ENCODE results near the gene PIK3AP1. TPM values are rescaled to one million over a fixed set of nuclear protein-coding genes. Genes with fewer than 3 reads are reported as not detected.
"Not testable (repeated sequence)": the region's sequence is repeated elsewhere in the genome, so short reads cannot be mapped to it uniquely, and the experiment has no call there.

The PIK3AP1 gene
- total RNA-seq, 1 donor from 2014 or later = 7.6 TPM

DNA sequence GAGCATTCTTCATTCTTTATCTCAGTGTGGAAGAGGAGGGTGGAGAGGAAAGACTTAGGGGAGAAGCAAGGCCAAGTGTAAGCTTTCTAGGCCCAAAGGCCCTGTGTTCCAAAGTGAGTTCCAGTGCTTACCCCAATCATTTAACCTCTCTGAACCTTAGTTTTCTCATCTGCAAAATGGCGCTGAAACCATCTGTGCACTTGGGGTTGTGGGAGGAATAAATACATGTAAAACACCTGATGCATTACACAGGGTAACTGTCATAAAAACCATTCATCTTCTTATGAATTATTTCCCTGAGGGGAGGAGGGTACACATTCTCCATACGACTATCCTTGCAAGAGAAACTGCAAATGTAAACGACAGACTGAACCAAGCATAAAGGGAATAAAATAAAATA lies 19.0 kb downstream of the PIK3AP1 start:
- intact Hi-C loops (cut with DNase I) = no loop called here
- ATAC-seq (no peak), DNase-seq (ENCODE audit: missing footprints) (no peak)

DNA sequence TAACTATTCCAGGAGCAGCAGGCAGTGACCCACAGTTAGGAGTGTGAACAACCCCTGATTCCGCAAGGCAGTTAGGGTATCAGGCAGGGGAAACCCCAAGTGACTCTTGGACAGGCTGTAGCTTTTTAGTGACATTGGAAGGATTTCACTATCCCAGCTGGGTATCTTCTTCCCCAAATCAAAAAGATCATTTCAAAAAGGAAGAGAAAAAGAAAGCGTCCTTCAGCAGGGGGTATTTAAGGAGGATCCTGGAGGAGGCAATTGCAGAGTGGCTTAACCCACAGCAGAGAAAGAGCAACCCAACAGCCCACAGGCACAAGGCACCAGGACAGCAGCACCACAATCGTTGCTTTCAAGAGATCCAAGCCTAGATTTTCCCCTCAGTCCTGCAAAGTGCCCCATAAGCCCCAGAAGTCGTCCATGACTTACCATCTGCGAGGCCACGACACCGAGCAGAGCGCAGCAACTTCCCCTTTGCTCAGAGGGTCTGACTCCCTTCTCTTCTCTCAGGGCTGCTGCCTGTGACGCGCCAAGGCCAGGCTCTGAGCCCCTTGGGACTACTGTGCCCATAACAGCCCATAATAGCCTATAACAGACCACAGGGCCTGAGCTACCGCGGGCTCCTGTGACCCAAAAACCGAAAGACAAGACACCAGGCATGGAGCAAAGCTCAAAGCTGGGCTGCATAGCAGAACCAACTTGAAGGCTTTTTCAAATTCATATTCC lies 19.8 kb downstream of the PIK3AP1 start:
- DNase-seq (ENCODE audit: missing footprints) = peak; percentile 71
- no peak for ATAC-seq
- intact Hi-C loops (cut with DNase I) = no loop called here

DNA sequence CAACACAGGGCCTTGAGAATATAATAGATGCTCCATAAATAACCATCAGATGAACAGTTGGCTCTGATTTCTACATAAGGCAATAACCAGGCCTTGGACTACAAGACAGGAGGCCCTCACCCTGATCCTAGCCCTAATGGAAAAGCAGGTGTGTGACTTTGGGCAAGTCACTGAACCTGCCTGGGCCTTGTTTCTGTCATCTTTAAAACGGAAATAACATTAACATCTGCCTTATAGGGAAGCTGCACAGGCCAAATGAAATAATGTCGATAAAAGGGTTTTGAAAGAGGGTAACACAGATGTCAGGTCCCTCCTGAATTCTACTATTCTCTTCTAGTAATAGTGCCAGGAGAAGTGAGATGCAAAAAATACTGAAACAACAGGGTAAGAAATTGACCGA lies 20.7 kb downstream of the PIK3AP1 start:
- ATAC-seq (no peak), DNase-seq (ENCODE audit: missing footprints) (no peak)
- intact Hi-C loops (cut with DNase I) = no loop called here

DNA sequence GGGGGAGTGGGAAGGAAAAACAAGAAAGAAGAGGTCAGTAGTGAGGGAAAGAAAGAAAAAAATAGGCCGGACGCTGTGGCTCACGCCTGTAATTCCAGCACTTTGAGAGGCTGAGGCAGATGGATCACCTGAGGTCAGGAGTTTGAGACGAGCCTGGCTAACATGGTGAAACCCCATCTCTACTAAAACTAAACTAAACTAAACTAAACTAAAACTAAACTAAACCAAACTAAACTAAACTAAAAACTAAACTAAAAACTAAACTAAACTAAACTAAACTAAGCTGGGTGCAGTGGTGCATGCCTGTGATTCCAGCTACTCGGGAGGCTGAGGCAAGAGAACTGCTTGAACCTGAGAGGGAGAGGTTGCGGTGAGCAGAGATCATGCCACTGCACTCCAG lies 22.0 kb downstream of the PIK3AP1 start:
- DNase-seq (ENCODE audit: missing footprints); ATAC-seq; intact Hi-C loops (cut with DNase I): not testable (repeated sequence)

DNA sequence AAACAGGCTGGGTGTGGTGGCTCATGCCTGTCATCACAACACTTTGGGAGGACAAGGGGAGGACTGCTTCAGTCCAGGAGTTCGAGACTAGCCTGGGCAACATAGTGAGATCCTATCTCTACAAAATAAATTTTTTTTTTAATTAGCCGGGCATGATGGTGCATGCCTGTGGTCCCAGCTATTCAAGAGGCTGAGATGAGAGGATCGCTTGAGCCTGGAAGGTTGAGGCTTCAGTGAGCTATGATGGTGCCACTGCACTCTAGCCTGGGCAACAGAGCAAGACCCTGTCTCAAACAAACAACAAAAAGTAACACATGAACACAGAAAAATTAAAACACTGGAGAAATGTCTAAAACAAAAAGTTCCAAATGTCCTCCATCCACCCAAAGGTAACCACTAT lies 22.9 kb downstream of the PIK3AP1 start:
- intact Hi-C loops (cut with DNase I) = no loop called here
- DNase-seq (ENCODE audit: missing footprints) (no peak), ATAC-seq (no peak)

DNA sequence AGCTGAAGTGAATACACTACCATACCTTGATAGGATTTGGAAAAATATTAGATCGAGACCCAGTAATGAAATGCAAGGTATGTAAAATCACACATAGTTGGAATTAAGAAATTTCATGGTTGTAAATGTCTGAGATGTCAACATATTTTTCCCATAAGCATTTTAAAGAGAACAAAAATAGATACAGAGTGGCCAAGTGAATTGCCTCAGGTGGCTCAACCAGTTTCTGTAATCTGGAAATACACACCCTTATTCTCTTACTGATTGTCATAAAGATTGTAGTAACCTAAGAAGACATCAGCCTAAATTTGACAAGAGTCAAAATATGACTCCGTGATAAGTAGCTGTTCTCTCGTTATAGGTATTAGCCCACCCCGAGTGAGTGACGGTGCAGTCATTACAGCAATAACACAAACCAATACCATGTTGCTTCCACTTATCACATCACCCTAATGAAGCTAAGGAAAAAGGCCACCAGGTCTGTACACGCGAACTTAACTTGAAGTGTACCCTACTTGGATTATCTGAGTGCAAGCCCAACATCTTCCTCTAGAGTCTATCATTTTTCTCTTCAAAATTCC lies 23.4 kb downstream of the PIK3AP1 start:
- DNase-seq (ENCODE audit: missing footprints) (no peak), ATAC-seq (no peak)
- intact Hi-C loops (cut with DNase I) = no loop called here

DNA sequence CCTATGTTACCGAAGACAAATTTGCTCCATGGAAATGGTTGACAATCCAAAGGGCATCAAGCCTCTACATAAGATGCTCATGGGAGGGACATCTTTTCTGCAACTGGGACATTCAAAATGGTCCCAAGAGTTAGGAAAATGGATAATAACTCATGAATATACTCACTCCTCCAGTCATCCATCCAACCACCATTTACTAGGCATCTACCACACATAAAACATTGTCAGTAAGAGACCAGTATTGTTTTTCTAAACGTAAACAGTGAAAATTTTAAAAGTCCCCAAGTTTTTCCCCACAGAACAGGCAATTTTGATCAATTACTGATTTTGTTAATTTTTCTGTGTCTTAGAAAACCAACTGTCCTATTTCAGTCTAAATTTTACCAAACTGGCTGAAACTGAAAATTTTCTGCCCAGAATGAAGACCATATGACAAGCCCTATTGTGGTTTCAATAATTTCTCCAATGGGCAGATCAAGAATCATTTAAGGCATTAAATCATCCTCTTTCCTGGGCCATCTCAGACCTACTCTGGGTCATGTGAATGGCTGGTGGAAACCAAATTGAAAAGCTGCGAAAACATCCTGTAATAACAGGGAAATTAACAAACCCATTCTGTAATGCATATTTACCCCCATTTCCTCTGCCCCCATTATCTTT lies 24.2 kb downstream of the PIK3AP1 start:
- DNase-seq (ENCODE audit: missing footprints) = no peak
- ATAC-seq = no peak
- intact Hi-C loops (cut with DNase I) = no loop called here

DNA sequence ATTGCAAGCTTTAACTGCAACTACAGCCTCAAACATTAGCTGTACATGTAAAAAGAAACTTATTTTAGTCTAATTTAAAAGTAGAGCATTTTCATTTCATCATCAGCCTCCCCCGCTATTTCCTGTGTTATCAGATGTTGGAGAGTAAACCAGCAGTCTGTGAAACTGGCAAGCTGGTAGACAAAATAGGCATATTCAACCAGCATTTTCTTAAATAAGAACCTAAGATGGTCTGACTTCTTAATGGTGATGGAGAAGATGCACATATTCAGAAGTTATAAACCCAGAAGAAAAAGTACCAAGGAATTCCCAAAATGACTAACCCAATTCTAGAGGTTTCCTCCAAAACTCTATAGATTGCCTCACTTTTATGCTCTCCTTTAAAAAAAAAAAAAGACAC lies 24.9 kb downstream of the PIK3AP1 start:
- ATAC-seq = no peak
- intact Hi-C loops (cut with DNase I) = no loop called here
- no peak for DNase-seq (ENCODE audit: missing footprints)

DNA sequence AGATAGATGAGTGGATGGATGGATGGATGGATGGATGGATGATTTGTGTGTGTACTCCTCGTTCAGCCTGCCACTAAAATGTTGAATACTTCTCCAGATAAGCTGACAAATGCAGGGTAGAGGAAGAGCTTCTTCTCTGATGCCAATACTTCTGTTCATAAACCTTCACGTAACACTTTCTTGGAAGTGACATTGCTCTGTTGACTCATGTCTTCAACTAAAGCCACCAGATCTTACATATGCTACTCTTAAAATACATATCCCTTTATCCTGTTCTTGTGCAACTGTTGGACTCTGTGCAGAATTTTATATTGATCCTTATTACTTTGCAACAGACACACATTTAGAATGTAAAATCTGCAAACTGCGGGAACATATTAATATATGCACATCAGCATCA lies 26.9 kb downstream of the PIK3AP1 start:
- ATAC-seq (no peak), DNase-seq (ENCODE audit: missing footprints) (no peak)
- intact Hi-C loops (cut with DNase I) = no loop called here

DNA sequence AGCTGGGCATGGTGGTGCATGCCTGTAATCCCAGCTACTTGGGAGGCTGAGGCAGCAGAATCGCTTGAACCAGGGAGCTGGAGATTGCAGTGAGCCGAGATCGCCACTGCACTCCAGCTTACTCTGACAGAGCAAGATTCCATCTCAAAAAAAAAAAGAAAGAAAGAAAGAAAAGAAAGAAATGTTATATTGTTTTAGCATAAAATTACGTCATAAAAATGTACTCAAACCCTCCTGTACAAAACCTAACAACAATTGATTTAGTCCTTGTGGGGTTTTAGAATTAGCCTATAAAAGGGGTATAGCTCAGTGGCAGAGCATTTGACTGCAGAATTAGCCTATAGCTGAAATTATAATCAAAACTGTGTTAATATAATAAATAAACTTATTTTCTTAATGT lies 27.9 kb downstream of the PIK3AP1 start:
- DNase-seq (ENCODE audit: missing footprints) (no peak), ATAC-seq (no peak)
- intact Hi-C loops (cut with DNase I) = no loop called here

DNA sequence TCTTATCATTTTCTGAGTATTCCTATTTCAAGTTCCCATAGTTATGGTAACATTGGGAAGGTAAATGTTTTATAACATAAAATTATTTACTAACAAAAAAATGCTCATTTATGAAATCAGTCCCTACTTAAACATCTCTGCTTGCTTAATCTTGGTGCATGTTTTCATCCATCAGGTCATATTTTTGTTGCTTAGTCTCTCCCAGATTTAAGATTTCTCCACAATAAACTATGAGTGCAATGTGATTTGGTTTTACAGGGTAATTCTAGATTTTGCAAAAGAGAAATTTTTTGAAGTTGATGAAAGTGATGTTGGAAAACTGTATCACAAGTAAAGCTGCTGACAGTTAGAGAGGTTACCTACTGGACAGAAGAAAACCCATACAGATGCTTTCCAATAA lies 28.6 kb downstream of the PIK3AP1 start:
- no peak for ATAC-seq
- DNase-seq (ENCODE audit: missing footprints) = no peak
- intact Hi-C loops (cut with DNase I) = no loop called here

DNA sequence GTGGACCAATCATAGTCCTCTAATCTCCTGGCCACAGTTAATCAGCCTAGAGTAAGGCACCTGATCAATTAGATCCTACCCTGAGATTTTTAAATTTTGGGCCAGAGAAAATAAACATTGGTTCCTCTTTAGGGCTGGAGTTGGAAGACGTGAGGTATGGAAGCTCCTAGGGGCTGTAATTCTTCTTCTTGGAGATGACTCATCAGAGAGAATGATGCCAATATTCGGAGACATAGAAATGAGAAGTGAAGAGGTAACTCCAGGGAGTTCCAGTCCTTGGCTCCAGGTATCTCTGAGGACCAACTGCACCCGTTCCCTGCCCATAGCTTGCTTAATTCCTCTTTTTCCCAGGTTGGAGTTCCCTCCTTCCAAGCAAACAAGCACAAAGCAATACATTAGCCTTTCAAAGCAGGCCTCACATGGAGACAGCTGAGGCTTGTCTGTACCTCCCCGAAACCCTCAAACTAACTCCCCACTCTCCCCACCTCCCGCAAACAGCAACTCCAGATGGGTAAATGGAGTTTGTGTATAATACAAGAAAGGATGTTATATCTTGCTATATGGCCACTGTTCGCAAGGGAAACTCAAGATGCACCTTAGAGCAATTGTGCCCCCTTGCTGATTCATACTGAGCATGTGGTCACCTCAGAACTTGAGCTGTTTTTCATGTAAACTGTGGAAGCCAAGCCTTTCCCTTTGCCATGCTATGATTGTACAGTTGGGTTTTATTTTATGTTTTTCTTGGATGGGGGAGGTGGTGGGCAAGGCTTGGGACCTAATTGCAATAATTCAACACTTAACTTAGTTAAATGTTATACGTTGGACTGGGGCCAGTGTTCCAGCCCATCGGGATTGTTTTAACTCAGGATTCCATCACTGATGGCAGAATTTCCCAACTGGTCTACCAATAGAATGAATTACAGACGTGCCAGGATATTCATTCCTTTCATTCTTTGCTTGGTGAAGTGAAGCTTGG lies 29.3 kb downstream of the PIK3AP1 start:
- ATAC-seq (no peak), DNase-seq (ENCODE audit: missing footprints) (no peak)
- intact Hi-C loops (cut with DNase I) = no loop called here

DNA sequence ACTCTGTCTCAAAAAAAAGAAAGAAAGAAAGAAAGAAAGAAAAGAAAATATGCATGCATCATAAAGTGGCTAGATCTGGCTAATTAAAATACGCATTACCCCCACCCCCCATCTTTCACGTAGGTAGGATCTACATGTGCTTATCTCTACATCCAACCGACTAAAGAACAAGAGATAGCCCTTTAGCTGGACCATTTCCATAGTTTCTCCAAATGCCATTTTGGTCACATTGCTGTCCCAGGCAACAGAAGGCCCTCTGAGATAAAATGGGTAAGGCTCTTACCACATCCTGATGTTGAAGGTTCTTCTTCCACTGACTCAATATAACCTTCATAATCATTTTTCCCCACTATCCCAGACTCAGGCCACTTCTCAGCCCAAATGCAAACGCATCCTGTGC lies 31.5 kb downstream of the PIK3AP1 start:
- ATAC-seq (no peak), DNase-seq (ENCODE audit: missing footprints) (no peak)
- intact Hi-C loops (cut with DNase I) = no loop called here

DNA sequence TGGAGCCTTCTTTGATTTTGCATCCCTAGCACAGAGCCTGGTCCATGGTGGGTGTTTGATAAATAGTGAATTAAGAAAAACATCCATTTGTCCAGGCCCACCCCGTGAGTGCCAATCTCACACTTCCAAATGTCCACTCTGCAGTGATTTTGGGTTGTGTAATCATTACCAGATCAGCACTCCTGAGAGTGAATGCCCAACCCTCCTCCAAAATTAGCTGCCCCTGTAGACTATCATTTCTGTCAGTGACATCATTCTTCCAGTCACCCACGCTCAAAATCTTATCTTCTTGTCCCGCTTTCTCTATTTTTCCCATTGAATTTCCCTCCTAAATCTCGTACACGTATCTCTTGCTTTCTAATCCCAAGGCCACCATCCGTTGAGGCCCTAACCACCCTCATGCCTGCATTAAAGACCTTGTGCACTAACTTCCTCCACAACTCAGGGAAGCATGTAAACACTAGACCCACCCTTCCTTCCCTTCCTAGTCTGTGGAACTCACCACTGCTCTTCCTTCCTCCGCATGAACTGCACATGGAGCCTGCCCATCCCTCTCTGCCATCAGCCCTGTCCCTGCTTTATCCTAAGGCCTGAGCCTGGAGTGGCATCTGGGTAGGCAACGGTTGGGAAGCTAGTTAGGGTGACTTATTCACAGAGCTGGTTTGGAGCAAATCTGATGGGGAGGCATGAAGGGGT lies 32.8 kb downstream of the PIK3AP1 start:
- intact Hi-C loops (cut with DNase I) = no loop called here
- no peak for ATAC-seq
- no peak for DNase-seq (ENCODE audit: missing footprints)

DNA sequence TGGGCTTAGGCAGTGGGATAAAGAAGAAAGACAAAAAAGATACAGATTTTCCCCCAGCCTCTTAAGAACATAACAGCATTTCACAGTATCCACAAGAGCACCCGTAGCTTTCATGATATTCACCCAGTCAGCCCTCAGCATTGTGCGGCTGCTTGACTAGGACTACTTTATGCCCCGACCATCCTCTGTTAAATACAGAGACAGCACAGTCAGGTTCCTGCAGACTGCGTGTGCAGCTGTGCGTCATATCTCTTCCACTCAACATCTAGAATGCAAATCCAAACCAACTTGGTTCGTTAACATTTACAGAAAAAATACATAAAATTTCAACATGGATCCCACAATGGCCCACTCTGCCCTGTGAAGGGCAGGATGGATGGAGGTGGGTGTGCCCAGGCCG lies 33.8 kb downstream of the PIK3AP1 start:
- intact Hi-C loops (cut with DNase I) = no loop called here
- ATAC-seq = no peak
- DNase-seq (ENCODE audit: missing footprints) = no peak

DNA sequence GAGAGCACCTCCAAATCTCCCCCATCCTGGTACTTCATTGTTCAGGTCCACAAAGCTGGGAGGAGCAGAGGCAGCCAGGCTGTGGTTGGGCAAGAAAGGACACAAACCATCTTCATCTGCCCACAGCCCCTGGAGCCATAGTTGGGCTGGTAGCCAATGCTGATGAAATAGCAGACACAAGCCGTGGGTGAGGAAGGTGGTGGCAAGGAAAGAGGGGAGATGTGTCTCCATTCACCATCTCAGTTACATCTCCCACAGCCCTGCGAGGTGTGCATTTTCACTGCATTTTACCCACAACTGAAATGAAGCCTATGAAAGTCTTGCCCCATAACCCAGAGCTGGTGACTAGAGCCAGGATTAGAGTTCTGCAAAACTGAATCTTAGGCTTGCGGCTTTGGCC lies 35.0 kb downstream of the PIK3AP1 start:
- DNase-seq (ENCODE audit: missing footprints) (no peak), ATAC-seq (no peak)
- intact Hi-C loops (cut with DNase I) = no loop called here

DNA sequence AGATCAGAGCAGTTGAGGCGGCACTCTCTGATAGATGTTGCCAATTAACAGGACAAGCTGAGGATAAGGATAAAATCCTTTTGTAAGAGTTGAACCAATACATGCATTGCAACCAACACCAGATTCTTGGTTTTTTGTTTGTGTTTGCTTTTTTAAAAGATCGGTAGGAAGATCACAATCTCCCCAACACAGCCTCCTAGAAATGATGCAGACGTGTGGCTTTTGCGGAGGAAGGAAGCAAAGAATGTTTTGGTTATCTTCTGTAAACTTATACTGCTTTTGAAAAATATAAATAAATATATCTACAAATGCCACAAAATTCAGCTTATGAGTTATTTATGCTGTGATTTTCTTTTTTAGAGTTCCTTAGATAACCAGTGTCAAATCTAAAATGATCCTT lies 35.5 kb downstream of the PIK3AP1 start:
- DNase-seq (ENCODE audit: missing footprints) (no peak), ATAC-seq (no peak)
- intact Hi-C loops (cut with DNase I) = no loop called here

DNA sequence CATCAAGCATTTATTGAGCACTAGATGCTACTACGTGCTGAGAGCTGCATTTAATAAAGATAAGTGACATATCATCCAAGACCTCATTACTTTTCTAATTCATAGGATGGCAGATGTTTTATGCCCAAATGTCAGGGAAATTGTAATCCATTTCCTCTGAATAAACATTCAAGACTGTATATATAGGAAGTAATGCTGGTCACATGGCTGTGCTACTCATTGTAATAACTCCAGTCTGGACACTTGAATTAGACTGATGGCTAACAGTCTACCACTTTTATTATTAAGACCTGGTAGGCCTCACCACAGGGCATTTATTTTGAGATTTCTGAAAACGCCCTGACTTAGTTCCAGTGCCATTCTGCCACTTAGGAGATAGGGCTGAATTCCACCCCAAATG lies 36.6 kb downstream of the PIK3AP1 start:
- no peak for DNase-seq (ENCODE audit: missing footprints)
- ATAC-seq = no peak
- intact Hi-C loops (cut with DNase I) = no loop called here

DNA sequence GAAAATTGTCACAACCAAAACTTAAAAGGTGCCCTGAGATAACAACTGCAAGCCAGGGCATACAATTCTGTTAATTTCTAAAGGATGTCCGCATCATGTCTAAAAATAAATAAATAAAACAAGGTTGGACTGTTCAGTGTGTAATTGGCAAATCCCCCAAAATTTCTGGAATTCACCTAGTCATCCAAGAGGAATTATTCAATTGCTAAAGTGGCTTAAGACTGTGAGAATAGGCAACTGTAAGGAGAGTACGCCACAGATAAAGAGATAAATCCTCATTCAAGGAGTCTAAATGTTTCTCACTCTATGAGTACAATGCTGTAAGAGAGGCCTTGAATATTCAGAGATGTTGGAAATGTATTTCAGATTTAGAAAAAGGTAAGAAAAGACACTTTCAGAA lies 37.2 kb downstream of the PIK3AP1 start:
- DNase-seq (ENCODE audit: missing footprints) (no peak), ATAC-seq (no peak)
- intact Hi-C loops (cut with DNase I) = no loop called here

All from Right ventricle myocardium inferior (tissue), 1 donor.